Mesothelial cell of epicardium (in vitro differentiated cells): Measurements from ENCODE around the gene FAHD1. TPM values are rescaled to one million over a fixed set of nuclear protein-coding genes. Genes with fewer than 3 reads are reported as not detected.

ENCODE experiments used
- DNase-seq, 2 experiments: peaks; one replicate each; pipeline ENCODE4 v3.0.0; 2021; ENCODE audit warnings: low spot score in 2 of 2; ENCODE audit not compliant: unreplicated experiment in 2 of 2
- H3K27ac Mint-ChIP-seq: 2 replicates; pipeline ENCODE4 v1.8.0; 2021; ENCODE audit warnings: mixed read lengths
- H3K27me3 Mint-ChIP-seq: 2 replicates; pipeline ENCODE4 v1.8.0; 2021; ENCODE audit warnings: low read depth, mixed read lengths
- H3K36me3 Mint-ChIP-seq: 2 replicates; pipeline ENCODE4 v1.8.0; 2021; ENCODE audit warnings: mixed read lengths
- H3K4me1 Mint-ChIP-seq: 2 replicates; pipeline ENCODE4 v1.8.0; 2021; ENCODE audit warnings: mixed read lengths
- H3K4me3 Mint-ChIP-seq: 2 replicates; pipeline ENCODE4 v1.8.0; 2021; ENCODE audit warnings: mild to moderate bottlenecking, moderate library complexity, mixed read lengths
- H3K9me3 Mint-ChIP-seq: 2 replicates; pipeline ENCODE4 v1.8.0; 2021; ENCODE audit warnings: mixed read lengths
- total RNA-seq: library from RNA; stranded (reverse); gene quantifications from 3 replicates; pipeline ENCODE4 v1.2.1, GENCODE V29; 2021
- TF ChIP-seq, protein P1 (sequence below): fragments of 200-600 bp; sonication (generic); IDR thresholded peaks from one replicate; pipeline ENCODE4 v1.5.0; 2021; ENCODE audit warnings: antibody characterized with exemption; ENCODE audit not compliant: unreplicated experiment

FAHD1 gene
- 21.3 to 24.1 TPM (median 23.1 TPM) in 3 replicates for total RNA-seq

DNA sequence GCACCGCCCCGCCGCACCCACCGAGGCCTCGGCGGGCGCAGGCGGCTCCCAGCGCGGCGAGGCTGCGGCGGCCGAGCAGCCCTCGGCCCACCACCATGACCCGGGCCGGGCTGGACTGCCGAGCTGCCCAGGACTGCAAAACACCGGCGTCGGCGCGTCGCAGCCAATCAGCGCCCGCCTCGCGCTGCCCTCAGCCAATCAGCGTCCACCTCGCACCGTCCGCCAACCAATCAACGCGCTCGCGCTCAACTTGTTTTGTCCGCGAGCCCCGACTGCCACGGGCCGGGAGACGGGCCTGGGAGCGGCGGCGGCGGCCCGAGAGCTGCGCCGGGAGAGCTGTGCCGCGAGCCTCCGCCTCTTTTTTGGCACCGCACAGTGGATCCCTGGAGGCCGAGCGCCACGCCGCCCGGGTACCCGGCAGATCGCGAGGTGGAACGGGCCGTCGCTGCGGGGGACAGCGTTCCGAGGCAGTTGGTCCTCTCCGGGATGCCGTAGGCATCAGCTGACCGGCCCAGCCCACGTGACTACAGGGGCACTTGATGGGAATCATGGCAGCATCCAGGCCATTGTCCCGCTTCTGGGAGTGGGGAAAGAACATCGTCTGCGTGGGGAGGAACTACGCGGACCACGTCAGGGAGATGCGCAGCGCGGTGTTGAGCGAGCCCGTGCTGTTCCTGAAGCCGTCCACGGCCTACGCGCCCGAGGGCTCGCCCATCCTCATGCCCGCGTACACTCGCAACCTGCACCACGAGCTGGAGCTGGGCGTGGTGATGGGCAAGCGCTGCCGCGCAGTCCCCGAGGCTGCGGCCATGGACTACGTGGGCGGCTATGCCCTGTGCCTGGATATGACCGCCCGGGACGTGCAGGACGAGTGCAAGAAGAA, at the start of gene FAHD1, which contains the start of gene HAGH:
Gene FAHD1 (plus strand): TSS at position 516 of the 883 bp plus-strand sequence. CDS start 33 bp downstream, at position 549.
Gene HAGH (minus strand): TSS at position 135 of the 883 bp plus-strand sequence. CDS start 38 bp downstream, at position 97.
- peaks cover 27% of the 10 kb centered on the region for H3K4me1 Mint-ChIP-seq
- no peaks in the 10 kb centered on the region for H3K27me3 Mint-ChIP-seq
- H3K9me3 Mint-ChIP-seq: no peaks in the 10 kb centered on the region
- TF ChIP-seq, protein P1, sequence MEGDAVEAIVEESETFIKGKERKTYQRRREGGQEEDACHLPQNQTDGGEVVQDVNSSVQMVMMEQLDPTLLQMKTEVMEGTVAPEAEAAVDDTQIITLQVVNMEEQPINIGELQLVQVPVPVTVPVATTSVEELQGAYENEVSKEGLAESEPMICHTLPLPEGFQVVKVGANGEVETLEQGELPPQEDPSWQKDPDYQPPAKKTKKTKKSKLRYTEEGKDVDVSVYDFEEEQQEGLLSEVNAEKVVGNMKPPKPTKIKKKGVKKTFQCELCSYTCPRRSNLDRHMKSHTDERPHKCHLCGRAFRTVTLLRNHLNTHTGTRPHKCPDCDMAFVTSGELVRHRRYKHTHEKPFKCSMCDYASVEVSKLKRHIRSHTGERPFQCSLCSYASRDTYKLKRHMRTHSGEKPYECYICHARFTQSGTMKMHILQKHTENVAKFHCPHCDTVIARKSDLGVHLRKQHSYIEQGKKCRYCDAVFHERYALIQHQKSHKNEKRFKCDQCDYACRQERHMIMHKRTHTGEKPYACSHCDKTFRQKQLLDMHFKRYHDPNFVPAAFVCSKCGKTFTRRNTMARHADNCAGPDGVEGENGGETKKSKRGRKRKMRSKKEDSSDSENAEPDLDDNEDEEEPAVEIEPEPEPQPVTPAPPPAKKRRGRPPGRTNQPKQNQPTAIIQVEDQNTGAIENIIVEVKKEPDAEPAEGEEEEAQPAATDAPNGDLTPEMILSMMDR: no peak
- peak within 1 kb of the TSS; percentile 92 for H3K27ac Mint-ChIP-seq
- DNase-seq: peak; percentile 85 to 96
- H3K36me3 Mint-ChIP-seq: peaks cover 2% of the 10 kb centered on the region
- peak within 1 kb of the TSS; percentile 92 for H3K4me3 Mint-ChIP-seq

DNA sequence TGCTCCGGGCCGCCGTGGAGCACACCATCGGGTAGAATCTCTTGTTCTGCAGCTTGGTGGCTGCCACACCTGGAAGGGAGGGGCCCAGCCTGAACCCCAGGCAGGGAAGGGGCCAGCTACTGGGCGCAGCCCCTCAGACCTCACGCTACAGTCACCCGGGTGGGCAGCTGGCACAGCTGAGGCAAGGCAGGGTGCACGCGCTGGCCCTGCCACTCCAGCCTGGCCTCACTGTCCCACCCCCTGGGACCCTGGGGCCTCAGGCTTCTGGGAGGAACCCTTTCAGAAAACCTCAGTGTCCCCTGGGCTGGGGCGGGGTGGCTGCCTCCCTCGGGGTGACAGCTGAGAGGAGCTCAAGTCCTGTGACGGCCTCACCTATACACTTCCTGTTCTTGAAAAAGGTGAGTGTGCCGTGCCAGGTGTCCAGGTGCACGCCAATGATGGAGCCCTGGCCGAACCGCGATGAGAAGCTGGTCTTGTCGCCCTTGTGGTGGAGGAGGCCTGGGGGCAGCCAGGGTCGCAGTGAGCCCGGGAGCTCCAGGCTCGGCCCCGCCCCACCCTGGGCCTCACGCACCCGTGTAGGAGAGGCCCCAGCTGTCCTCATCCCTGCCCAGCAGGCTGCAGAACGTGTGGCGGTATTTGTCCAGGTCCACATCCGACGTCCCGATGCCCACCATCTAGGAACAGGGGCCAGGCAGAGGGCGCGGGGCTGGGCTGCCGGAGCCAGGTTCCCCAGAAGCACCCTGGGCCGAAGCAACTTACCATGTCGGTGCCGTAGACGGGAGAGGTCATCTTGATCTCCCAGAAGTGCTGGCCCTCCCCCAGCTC, 49.4 kb upstream of the FAHD1 start:
- no peak overlapping the region for H3K4me3 Mint-ChIP-seq
- H3K27ac Mint-ChIP-seq: no peak overlapping the region
- DNase-seq: no peak
- TF ChIP-seq, protein P1: no peak
- H3K36me3 Mint-ChIP-seq: no peaks in the 10 kb centered on the region
- H3K9me3 Mint-ChIP-seq: no peaks in the 10 kb centered on the region
- H3K4me1 Mint-ChIP-seq: peaks cover 15% of the 10 kb centered on the region
- no peaks in the 10 kb centered on the region for H3K27me3 Mint-ChIP-seq

DNA sequence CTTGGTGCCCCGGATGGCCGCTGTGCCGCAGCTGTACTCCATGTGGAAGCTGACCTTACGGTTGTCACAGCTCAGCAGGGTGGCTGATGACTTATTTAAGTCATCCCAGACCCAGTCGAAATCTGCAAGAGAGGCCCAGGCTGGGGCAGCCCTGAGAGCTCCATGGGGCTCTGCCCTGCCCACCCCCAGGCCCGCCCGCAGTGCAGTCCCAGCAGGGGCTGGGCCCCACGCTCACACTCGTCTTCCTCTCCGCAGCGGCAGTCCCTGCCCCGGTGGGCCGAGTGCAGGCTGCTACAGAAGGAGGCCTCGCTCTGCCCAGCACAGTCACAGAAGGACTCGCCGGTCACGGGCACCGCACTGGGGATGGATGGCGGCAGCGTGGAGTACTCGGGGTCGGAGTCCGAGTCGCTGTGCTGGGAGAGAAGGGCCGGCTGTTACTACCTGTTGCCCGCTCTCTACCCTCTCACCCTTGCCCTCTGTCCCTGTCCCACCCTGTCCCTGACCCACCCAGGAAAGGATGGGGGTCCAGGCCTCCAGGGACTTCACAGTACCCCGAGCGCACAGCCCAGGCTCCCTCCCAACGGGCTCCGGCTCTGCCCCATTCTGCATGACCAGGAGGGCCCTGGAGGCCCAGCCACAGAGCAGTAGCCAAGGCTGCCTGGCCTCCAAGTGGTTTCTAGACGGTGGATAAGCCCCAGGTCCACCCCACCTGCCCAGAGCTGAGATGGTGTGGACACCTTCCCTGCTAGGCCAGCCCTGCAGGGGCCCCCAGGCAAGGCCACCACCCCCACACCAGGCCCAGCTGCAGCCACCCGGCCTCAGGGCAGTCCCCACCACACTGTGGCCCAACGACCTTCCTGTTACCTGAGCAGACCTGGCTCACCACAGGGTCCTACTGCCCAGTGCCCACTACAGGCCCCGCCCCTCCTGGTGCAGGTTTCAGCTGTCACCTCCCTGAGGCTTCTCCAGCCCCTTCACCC, 48.5 kb upstream of the FAHD1 start:
- Mint-ChIP-seq H3K27ac (no peak overlapping the region), H3K9me3 (no peaks in the 10 kb centered on the region)
- DNase-seq: no peak

DNA sequence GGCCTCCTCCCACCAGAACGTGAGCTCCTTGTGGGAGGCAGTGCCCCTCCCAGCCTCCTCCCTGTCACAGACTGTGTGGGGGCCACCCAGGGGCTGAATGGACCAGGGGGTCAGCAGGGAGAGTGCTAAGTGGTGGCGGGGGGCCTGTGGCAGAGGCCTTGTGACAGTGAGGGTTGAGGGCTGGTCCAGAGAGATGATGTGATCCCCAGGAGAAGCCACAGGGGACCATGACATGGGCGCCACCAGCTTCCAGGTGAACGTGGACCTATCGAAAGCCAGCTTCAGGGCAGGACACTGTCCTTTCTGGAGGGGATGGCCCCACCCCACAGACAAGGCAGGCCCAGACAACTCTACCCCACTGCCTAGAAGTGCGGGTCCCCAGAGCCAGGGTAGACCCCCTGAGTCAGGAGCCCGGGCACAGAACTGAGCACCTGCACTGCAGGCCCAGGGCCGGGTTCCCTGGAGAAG, 47.7 kb upstream of the FAHD1 start:
- no peak overlapping the region for H3K27ac Mint-ChIP-seq
- no peak overlapping the region for H3K4me3 Mint-ChIP-seq
- H3K9me3 Mint-ChIP-seq: no peaks in the 10 kb centered on the region
- TF ChIP-seq, protein P1: no peak
- H3K36me3 Mint-ChIP-seq: no peaks in the 10 kb centered on the region
- no peak for DNase-seq
- peaks cover 18% of the 10 kb centered on the region for H3K4me1 Mint-ChIP-seq
- H3K27me3 Mint-ChIP-seq: no peaks in the 10 kb centered on the region

More for the DNA sequence above, 48.5 kb upstream of the FAHD1 start:
- Mint-ChIP-seq H3K4me1 (peaks cover 18% of the 10 kb centered on the region), H3K36me3 (no peaks in the 10 kb centered on the region), H3K27me3 (no peaks in the 10 kb centered on the region), H3K4me3 (no peak overlapping the region)
- TF ChIP-seq, protein P1: no peak
